ENCODE results near the gene FREM1. TPM values are rescaled to one million over a fixed set of nuclear protein-coding genes. Genes with fewer than 3 reads are reported as not detected.

FREM1 gene
- total and polyA plus RNA-seq, 2 of the 4 experiments (the other 2 are of a cell fraction) = under 0.01 TPM; not detected in 1

- ChIA-PET POLR2A (ENCODE audit: unreplicated experiment) (no interaction called here), CTCF (interaction anchor here (0.6 kb wide), 1 partner anchor 1683 kb away, joined by 3 read pairs; no protein-coding TSS in a partner anchor)
- H3K4me1 ChIP-seq (ENCODE audit: control insufficient read depth, insufficient read depth, low read length) = no peaks in the 10 kb centered on the region
- no peaks in the 10 kb centered on the region for H3K27me3 ChIP-seq (ENCODE audit: control insufficient read depth, insufficient read depth, low read length)
- no peak overlapping the region for H4K8ac ChIP-seq (ENCODE audit: low read depth in 2 of 2, low read length in 2 of 2)
- H3K27ac ChIP-seq (ENCODE audit: insufficient read depth, low read length) = no peak overlapping the region
- no peak overlapping the region for H3K9ac ChIP-seq (ENCODE audit: low read depth, low read length)
- H3K56ac ChIP-seq (ENCODE audit: extremely low read depth, insufficient read depth, low read length) = no peak overlapping the region
- no peak overlapping the region for H3K23ac ChIP-seq (ENCODE audit: low read depth, low read length)
- no peaks in the 10 kb centered on the region for H3K79me1 ChIP-seq (ENCODE audit: low read depth in 1 of 2, low read length in 2 of 2)
- no peak overlapping the region for H3K4me3 ChIP-seq (ENCODE audit: insufficient read depth, low read depth, low read length)
- dilution Hi-C loops (cut with HindIII; ENCODE audit: low sequenced_read_pairs, unreplicated experiment) = no loop called here
- H4K5ac ChIP-seq (ENCODE audit: low read depth, low read length) = no peak overlapping the region
- H2BK20ac ChIP-seq (ENCODE audit: low read depth, low read length) = no peak overlapping the region
- intact Hi-C loops (cut with micrococcal nuclease) = no loop called here
- DNase-seq = no peak
- H4K91ac ChIP-seq (ENCODE audit: insufficient read depth, low read depth, low read length) = no peak overlapping the region
- H2AFZ ChIP-seq (replicated peaks; ENCODE audit: low read length, poor library complexity) = peak overlapping the region; percentile 51
- H2BK5ac ChIP-seq (ENCODE audit: low read depth, low read length, poor library complexity, severe bottlenecking) = no peak overlapping the region
- in situ Hi-C loops (cut with MboI; ENCODE audit: low sequenced_read_pairs) = no loop called here
- no peak overlapping the region for H3K14ac ChIP-seq (replicated peaks; ENCODE audit: low read depth, low read length)
- H2AK5ac ChIP-seq (ENCODE audit: low read depth, low read length) = no peak overlapping the region
- no peak overlapping the region for H3K4ac ChIP-seq (ENCODE audit: low read depth, low read length)
- no peaks in the 10 kb centered on the region for H3K9me1 ChIP-seq (ENCODE audit: insufficient read depth, low read length)
- BruUV-seq (replicated peaks) = no TSS peak
- no peak overlapping the region for H2BK120ac ChIP-seq (ENCODE audit: low read depth, low read length)
- no CpG with 5 or more reads among the region's 6 CpGs for WGBS, 2 experiments (ENCODE audit: extremely low coverage in 2 of 2, insufficient read length in 1 of 2)
- TF ChIP-seq POLR2A (IDR thresholded peaks at IDR 0.05; ENCODE audit: low read depth, low read length) (no peak), RCOR1 (IDR thresholded peaks at IDR 0.05; ENCODE audit: insufficient replicate concordance, low read length) (no peak), SMC3 (IDR thresholded peaks at IDR 0.05; ENCODE audit: low read depth, low read length) (no peak), RFX5 (IDR thresholded peaks at IDR 0.05; ENCODE audit: low read depth, low read length) (no peak), MAZ (IDR thresholded peaks at IDR 0.05; ENCODE audit: borderline replicate concordance, low read depth, low read length) (no peak), RAD21 (IDR thresholded peaks at IDR 0.05; ENCODE audit: low read length) (no peak), FOS (IDR thresholded peaks at IDR 0.05; ENCODE audit: low read depth, low read length) (no peak), CHD1 (IDR thresholded peaks at IDR 0.05; ENCODE audit: low read depth, low read length) (no peak), CEBPB (IDR thresholded peaks at IDR 0.05; ENCODE audit: low read depth, low read length) (no peak), CTCF (conservative IDR thresholded peaks at IDR 0.05; ENCODE audit: low read depth, low read length) (no peak), MAFK (IDR thresholded peaks at IDR 0.05; ENCODE audit: low read depth, low read length) (no peak), USF2 (IDR thresholded peaks at IDR 0.05; ENCODE audit: low read depth, low read length) (no peak), NFE2L2 (IDR thresholded peaks at IDR 0.05; ENCODE audit: low read depth, low read length) (no peak)
- no peak overlapping the region for H2AK9ac ChIP-seq (replicated peaks; ENCODE audit: low read depth, low read length, poor library complexity)
- no peaks in the 10 kb centered on the region for H3K36me3 ChIP-seq (ENCODE audit: control insufficient read depth, insufficient read depth, low read length)
- no peak for ATAC-seq (ENCODE audit: low read depth)
- no peak overlapping the region for H3K4me2 ChIP-seq (ENCODE audit: low read depth, low read length)
- no peaks in the 10 kb centered on the region for H3K9me3 ChIP-seq (ENCODE audit: control insufficient read depth, insufficient read depth, low read length)
- H4K20me1 ChIP-seq (ENCODE audit: insufficient read depth, low read length) = no peaks in the 10 kb centered on the region
- no peak overlapping the region for H2BK15ac ChIP-seq (ENCODE audit: low read depth, low read length)
- no peak overlapping the region for H3K18ac ChIP-seq (ENCODE audit: low read depth, low read length)
These were observed 11.0 kb downstream of the FREM1 start for GRCh38 chr9:14899042-14899814.

All from IMR-90 (cell line).